NCI-H2029 (cell line): ENCODE results near the gene PARN.
"Not testable (repeated sequence)": the region's sequence is repeated elsewhere in the genome, so short reads cannot be mapped to it uniquely, and the experiment has no call there.

Experiments used
- DNase-seq: peaks from one replicate; lab custom pipeline; 2025; lab: John Stamatoyannopoulos, UW

PARN gene

DNA sequence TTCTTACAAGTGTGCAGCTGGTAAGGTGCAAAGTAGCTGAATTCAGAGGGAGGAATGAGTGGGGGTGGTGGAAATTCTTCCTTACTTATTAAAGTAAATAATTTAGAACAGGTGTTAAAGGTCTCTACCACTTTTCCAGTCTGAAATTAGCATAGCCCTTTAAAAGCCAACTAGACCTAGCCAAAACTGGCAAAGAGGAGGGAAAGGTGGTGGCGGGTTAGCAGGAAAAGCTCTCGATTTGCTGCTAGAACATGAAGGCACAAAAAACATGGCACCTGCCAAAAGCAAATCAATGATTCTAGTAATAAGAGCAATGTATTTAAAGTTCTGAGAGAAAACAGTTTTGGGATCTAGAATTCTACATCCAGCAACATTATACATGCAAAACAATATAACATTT is 157.7 kb downstream of the PARN start:
- no peak for DNase-seq

DNA sequence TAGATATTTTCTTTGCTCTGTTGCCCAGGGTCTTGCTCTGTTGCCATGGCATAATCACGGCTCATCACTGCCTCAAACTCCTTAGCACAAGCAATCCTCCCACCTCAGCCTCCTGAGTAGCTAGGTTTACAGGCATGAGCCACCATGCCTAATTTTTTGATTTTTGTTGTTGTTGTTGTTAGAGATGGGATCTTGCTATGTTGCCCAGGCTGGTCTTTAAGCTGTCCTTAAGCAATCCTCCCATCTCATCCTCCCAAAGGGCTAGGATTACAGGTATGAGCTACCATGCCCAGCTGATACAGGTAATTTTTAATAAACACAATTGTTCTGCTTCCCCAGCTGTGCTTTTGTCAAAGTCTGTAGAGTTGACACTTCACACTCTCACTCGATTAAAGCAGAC is 159.3 kb downstream of the PARN start:
- DNase-seq: no peak

DNA sequence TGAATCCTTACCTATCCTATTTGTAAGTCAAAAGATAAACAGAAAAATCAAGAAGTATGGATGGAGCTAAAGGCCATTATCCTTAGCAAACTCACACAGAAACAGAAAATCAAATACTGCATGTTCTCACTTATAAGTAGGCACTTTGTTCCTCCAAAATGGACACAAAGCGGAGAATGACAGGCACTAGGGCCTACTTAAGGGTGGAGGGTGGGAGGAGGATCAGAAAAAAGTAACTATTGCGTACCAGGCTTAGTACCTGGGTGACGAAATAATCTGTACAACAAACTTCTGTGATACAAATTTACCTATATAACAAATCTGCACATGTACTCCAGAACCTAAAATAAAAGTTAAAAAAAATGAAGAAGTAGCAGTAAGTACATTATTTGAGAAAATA is 164.3 kb downstream of the PARN start:
- no peak for DNase-seq

- no peak for DNase-seq
These were observed 165.3 kb downstream of the PARN start for GRCh38 chr16:14464796-14465195.

GRCh38 chr16:14464192-14464591 is 165.9 kb downstream of the PARN start:
- no peak for DNase-seq

GRCh38 chr16:14462811-14463210 is 167.2 kb downstream of the PARN start:
- no peak for DNase-seq

- no peak for DNase-seq
These were observed 169.3 kb downstream of the PARN start for GRCh38 chr16:14460726-14461125.

GRCh38 chr16:14458576-14458975 is 171.5 kb downstream of the PARN start:
- DNase-seq: no peak

- DNase-seq: no peak
These were observed 173.1 kb downstream of the PARN start for GRCh38 chr16:14456793-14457481.

- DNase-seq: no peak
These were observed 174.5 kb downstream of the PARN start for GRCh38 chr16:14455573-14455972.

DNA sequence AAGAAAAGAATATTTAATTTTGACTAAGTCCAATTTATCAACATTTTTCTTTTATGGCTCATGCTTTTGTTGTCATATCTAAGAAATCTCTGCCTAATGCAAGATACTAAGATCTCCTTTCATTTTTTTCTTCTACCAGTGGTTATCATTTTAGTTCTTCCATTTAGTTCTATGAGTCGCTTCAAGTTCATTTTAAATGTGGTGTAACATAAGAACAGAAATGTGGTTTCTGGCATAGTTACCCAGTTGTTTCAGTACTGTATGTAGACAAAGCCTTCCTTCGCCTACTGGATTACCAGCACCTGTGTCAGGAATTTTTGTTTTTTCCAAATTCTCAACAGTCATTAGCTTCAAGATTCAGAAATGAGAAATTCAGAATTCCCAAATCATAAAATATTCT is 175.7 kb downstream of the PARN start:
- DNase-seq: no peak

DNA sequence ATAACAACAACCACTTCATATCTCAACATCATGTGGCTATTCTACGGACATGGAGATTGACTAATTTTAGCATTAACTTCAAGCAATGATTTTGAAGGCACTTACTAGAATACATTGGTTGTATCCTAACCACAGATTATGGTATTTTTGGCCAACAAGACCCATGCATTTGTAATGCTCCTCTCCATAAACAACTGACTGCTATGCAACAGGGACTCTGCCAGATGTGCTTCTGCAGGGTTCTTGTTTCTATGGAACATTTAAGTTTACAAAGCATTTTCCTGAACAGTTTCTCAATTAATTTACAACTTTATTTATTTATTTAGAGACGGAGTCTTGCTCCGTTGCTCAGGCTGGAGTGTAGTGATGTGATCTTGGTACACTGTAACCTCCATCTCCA is 178.0 kb downstream of the PARN start:
- DNase-seq: no peak

DNA sequence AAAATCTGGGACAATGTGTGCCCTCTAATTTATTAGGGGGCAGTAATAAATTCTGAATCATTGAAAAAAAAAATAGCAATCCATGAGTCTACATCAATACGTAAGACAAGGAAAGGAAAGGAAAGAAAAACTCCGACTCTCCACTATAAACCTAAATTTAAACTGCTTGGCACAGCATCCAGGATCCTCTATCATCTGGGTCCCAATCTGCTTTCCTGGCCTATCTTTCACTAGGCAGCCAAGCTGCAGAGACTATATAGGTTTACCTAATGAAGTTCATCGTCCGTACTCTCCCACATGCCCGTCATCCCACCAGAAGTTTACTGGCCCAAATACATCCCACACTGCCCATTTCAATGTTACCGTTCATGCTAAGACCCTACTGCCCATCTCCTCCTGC is 179.2 kb downstream of the PARN start:
- DNase-seq: no peak

DNA sequence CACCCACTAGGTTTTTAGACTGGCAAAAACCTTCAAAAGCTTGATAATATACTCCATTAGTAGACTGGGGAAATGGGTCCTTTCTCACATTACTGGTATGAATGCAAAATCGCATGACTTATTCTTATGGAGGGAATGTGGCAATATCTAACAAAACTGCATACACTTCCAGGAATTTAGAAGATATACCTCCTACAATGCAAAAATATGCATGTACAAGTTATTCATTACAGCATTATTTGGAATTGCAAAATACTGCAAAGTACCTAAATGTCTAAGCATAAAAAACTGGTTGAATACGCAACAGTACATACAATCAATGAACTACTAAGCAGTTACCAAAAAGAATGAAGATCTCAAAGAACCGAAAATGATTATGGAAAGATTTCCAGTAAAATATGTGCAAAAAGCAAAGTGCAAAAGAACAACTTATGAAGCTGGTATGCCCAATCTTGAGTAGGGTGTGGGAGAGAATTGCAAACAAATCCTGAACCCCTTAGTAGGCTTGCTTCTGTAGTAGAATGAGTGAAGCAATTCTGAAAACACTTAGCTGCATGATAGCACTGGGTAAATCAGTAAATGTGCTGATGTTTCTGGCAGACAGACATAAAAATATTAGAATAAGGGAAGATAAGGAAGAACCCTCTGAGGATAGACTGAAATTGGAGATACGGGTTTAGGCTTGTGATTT is 180.1 kb downstream of the PARN start:
- no peak for DNase-seq

DNA sequence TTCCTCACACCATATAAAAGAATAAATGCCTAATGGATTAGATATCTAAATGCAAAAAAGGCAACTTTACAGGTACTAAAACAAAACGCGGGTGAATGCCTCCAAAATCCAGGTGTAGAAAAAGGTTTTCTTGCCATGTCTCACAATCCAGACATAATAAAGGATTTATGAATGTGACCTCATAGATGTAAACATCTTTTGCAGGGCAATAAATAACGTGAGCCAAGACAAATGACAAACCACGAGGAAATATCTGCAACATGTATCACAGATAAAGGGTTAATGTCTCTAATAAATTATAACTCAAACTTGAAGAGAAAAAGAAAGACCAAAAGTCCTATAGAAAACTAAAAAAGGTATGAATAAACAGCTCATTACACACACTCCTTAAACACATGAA is 180.7 kb downstream of the PARN start:
- no peak for DNase-seq

DNA sequence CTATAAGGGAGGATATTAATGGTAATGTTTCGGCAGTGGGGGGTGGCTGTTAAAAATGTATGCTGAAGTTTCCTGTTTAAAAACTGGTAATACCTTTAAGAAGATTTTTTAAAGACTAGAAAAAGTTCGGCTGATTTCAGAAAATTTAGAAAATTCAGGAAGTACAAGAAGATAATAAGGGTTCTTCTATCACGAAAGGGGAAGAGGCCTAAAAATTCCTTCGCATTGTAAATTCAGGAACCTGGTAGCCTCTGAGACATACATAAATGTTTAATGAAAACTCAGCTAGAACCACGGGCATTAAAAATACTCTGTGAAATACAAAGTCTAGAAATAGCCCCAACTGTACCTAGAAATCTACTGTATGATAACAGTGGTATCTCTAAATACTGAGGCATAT is 181.2 kb downstream of the PARN start:
- no peak for DNase-seq

- DNase-seq: no peak
These were observed 182.3 kb downstream of the PARN start for GRCh38 chr16:14447783-14448182.

DNA sequence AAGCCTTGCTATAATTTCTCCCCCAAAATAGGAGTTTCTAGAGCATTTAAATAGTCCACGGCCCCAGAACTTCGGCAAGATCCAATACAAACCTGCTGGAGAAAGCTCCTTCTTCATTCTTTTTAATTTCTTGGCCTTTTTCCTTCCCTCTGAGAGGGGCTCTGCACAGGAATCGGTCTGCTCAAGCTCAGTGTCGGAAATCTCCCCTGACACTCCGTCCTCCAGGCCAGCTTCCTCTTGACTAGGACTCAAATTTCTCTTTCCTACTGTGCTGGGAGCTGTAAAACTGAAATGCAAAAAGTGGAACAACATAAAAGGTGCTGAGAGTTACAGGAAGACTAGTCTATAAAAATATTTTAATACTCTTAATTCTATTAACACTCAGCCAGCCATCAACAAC is 183.3 kb downstream of the PARN start:
- DNase-seq: no peak

GRCh38 chr16:14445937-14446715 is 183.9 kb downstream of the PARN start:
- no peak for DNase-seq

- DNase-seq: no peak
These were observed 184.9 kb downstream of the PARN start for GRCh38 chr16:14444979-14445810.

DNA sequence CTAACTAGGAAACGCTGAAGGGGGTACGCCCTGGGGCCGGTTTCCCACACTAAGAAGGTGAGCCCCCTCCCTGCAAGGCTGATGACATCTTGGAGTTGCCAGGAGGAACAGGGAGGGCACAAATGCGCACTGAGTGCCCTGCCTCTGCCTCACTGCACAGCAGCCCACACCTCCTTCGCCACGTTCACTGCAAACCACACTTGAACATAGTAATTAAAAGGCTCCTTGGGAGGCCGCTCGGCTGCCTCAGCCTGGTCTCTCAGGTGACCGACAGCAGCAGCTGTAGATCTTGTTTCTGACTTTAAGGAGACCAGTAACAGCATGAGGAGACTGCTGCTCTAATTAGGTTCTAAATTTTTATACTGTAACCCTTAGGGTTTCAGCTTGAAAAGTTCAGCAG is 188.5 kb downstream of the PARN start:
- not testable (repeated sequence) for DNase-seq

DNA sequence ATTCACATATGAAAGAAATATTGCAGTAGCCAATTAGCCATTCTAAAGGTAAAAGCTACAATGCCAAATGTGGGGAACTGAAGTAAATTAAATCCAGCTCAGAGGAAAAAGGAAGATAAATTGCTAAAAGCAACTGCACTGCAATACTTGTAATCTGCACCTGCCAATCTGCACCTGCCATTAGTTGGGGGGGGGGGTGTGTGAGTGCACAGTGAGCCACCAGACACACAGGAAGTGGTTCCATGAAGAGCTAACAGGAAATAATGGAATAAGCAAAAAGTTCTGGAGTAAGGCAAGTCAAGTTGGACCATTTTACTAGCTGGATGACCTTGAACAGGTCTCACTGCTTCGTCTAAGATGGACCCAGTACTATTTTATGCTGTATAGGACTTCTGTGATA is 191.8 kb downstream of the PARN start:
- DNase-seq: peak; percentile 43
